ENCODE results near the gene PARVA. TPM values are rescaled to one million over a fixed set of nuclear protein-coding genes. Genes with fewer than 3 reads are reported as not detected.

The PARVA gene
- total RNA-seq, 1 experiment from 2014 or later = 29.1 TPM

- in situ Hi-C loops (cut with HindIII; ENCODE audit: low pct_unique_long_range_greater_than_20kb, low sequenced_read_pairs) = no loop called here
- ChIA-PET CTCF (no interaction called here), POLR2A (no interaction called here)
- intact Hi-C loops (cut with micrococcal nuclease; ENCODE audit: unreplicated experiment) = no loop called here
- DNase-seq (ENCODE audit: low read depth, low spot score) (no peak), ATAC-seq (no peak)
- no peaks in the 10 kb centered on the region; the same call in 1 of the 2 replicates for H3K27me3 ChIP-seq (ENCODE audit: control insufficient read depth, insufficient read depth, low read length)
- no TSS peak for BruUV-seq (replicated peaks)
- no peak overlapping the region for H3K27ac ChIP-seq (ENCODE audit: low read length)
- peaks cover 19% of the 10 kb centered on the region for H3K4me1 ChIP-seq (ENCODE audit: control insufficient read depth, insufficient read depth, low read length)
- no peaks in the 10 kb centered on the region for H3K9me3 ChIP-seq (ENCODE audit: control insufficient read depth, insufficient read depth, low read depth, low read length)
- TF ChIP-seq REST (IDR thresholded peaks at IDR 0.05; ENCODE audit: insufficient read depth in 1 of 2, low read depth in 2 of 2, low read length in 1 of 2) (no peak), POLR2AphosphoS5 (IDR thresholded peaks at IDR 0.05; ENCODE audit: low read depth, low read length) (no peak), TCF7L2 (IDR thresholded peaks at IDR 0.05; ENCODE audit: low read depth, low read length) (no peak), SIN3A (IDR thresholded peaks at IDR 0.05; ENCODE audit: borderline replicate concordance, insufficient read depth, low read depth, low read length) (no peak), CTCF (IDR thresholded peaks at IDR 0.05) (no peak)
- H3K36me3 ChIP-seq (ENCODE audit: control insufficient read depth, insufficient read depth, low read length) = no peaks in the 10 kb centered on the region
- H3K4me3 ChIP-seq (ENCODE audit: low read depth in 2 of 2, low read length in 2 of 2) = no peak overlapping the region
These were observed 176.8 kb downstream of the PARVA start for GRCh38 chr11:12554122-12554521.

GRCh38 chr11:12556155-12556554 lies 178.8 kb downstream of the PARVA start:
- no peak for TF ChIP-seq POLR2AphosphoS5 (IDR thresholded peaks at IDR 0.05; ENCODE audit: low read depth, low read length)
- no peak for TF ChIP-seq TCF7L2 (IDR thresholded peaks at IDR 0.05; ENCODE audit: low read depth, low read length)
- TF ChIP-seq SIN3A (IDR thresholded peaks at IDR 0.05; ENCODE audit: borderline replicate concordance, insufficient read depth, low read depth, low read length) = no peak
- no peak for TF ChIP-seq CTCF (IDR thresholded peaks at IDR 0.05)
- TF ChIP-seq REST (IDR thresholded peaks at IDR 0.05; ENCODE audit: insufficient read depth in 1 of 2, low read depth in 2 of 2, low read length in 1 of 2) = no peak
- Histone ChIP-seq H3K4me3 (ENCODE audit: low read depth in 2 of 2, low read length in 2 of 2) (no peak overlapping the region), H3K36me3 (ENCODE audit: control insufficient read depth, insufficient read depth, low read length) (no peaks in the 10 kb centered on the region), H3K27me3 (ENCODE audit: control insufficient read depth, insufficient read depth, low read length) (no peaks in the 10 kb centered on the region; the same call in 1 of the 2 replicates), H3K9me3 (ENCODE audit: control insufficient read depth, insufficient read depth, low read depth, low read length) (no peaks in the 10 kb centered on the region), H3K27ac (ENCODE audit: low read length) (peak overlapping the region; percentile 74), H3K4me1 (ENCODE audit: control insufficient read depth, insufficient read depth, low read length) (peaks cover 19% of the 10 kb centered on the region)
- BruUV-seq (replicated peaks) = no TSS peak
- CTCF ChIA-PET = no interaction called here
- intact Hi-C loops (cut with micrococcal nuclease; ENCODE audit: unreplicated experiment) = no loop called here
- in situ Hi-C loops (cut with HindIII; ENCODE audit: low pct_unique_long_range_greater_than_20kb, low sequenced_read_pairs) = no loop called here
- ATAC-seq (peak; percentile 40; the same call in 1 of the 2 replicates), DNase-seq (ENCODE audit: low read depth, low spot score) (no peak)
- POLR2A ChIA-PET = no interaction called here

Measured in Panc1 (cell line).